A549 treated with GW870086 at 1 μM for 4 hours (cell line): ENCODE results near the gene ELOVL1. TPM values are rescaled to one million over a fixed set of nuclear protein-coding genes. Genes with fewer than 3 reads are reported as not detected.

ENCODE experiments used
- total RNA-seq: library from RNA; stranded (reverse); fragments of 200-300 nt; extraction: Qiagen RNA extraction; gene quantifications from 5 replicates; pipeline ENCODE4 v1.2.3, GENCODE V29; 2022; ENCODE audit warnings: low read depth

The ELOVL1 gene
- 132 to 153 TPM (median 140 TPM) in 5 replicates for total RNA-seq

GRCh38 chr1:43367904-43368645, at the start of gene ELOVL1:
TSS of gene ELOVL1 (minus strand) at chr1:43368011. CDS start at chr1:43365609, 2,402 bp downstream.

GRCh38 chr1:43389326-43390313, 21.8 kb upstream of the ELOVL1 start, which contains the start of the genes MED8 and SZT2:
TSS of gene MED8 (minus strand) at chr1:43389800. CDS start at chr1:43389764, 36 bp downstream.
TSS of gene SZT2 (plus strand) at chr1:43389899. CDS start at chr1:43389969, 70 bp downstream.

DNA sequence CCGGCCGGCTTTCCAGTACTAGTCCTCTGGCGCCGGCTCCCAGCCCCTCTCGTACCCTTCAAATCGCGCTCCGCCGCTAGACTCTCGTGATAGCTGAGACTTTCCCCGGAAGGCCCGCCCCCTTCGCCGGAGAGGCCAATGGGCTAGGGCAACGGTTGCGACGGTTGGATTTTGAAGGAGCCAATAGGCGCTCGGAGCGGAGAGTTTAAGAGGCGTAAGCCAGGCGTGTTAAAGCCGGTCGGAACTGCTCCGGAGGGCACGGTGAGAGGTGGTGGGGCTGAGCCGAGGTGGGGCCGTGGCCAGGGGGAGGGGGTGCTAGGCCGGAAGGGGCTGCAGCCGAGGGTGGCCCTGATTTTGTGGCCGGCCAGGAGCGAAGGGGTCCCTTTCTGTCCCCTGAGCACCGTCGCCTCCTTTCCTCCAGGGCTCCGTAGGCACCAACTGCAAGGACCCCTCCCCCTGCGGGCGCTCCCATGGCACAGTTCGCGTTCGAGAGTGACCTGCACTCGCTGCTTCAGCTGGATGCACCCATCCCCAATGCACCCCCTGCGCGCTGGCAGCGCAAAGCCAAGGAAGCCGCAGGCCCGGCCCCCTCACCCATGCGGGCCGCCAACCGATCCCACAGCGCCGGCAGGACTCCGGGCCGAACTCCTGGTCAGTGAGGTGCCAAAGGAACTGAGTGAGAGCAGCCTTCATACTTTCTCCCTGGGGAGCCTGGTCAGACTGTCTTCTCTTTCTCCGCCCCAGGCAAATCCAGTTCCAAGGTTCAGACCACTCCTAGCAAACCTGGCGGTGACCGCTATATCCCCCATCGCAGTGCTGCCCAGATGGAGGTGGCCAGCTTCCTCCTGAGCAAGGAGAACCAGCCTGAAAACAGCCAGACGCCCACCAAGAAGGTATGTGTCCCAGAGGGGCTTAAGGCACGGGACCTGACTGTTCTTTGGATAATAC, 8.8 kb downstream of the ELOVL1 start, which contains the start of gene CDC20:
TSS of gene CDC20 (plus strand) at position 236 of the 948 bp plus-strand sequence. CDS start at position 471, 235 bp downstream.

DNA sequence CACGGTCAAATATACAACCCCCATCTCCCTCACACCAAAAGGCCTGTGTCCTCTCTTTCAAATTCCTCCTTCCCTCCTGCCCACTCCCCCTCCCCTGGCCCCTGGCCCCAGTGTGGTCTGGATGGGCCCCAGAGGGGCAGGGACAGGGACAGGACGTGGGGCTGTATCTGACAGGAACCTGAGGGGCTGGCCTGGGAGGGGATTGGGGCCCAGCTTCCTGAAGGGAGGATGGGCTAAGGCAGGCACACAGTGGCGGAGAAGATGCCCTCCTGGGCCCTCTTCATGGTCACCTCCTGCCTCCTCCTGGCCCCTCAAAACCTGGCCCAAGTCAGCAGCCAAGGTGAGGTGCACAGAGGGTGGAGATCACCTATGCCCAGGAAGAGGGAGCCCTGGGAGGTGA, 30.2 kb downstream of the ELOVL1 start, which contains the start of gene MPL:
TSS of gene MPL (plus strand) at position 231 of the 400 bp plus-strand sequence. CDS start at position 262, 31 bp downstream.

Other genes starting within 250 kb of the ELOVL1 start
- gene EBNA1BP2, start 195.7 kb downstream of the ELOVL1 start, total RNA-seq = 173 to 203 TPM (median 188 TPM) in 5 replicates
- 0.31 to 1.4 TPM (median 0.49 TPM) in 5 replicates for gene CFAP57, start 195.7 kb downstream of the ELOVL1 start, total RNA-seq
- gene TMEM125, start 98.0 kb downstream of the ELOVL1 start, total RNA-seq = not detected in 5 replicates
- not detected in 5 replicates for gene C1orf210, start 82.4 kb downstream of the ELOVL1 start, total RNA-seq
- not detected in 5 replicates for gene TIE1, start 67.0 kb downstream of the ELOVL1 start, total RNA-seq
- 0.07 to 0.30 TPM in 2 of 5 replicates, not detected in the others for gene MPL, start 30.2 kb downstream of the ELOVL1 start, total RNA-seq
- 183 to 218 TPM (median 206 TPM) in 5 replicates for gene CDC20, start 9.0 kb downstream of the ELOVL1 start, total RNA-seq
- gene MED8, start 21.8 kb upstream of the ELOVL1 start, total RNA-seq = 31.7 to 39.9 TPM (median 36.5 TPM) in 5 replicates
- 4.9 to 7.5 TPM (median 6.9 TPM) in 5 replicates for gene SZT2, start 21.9 kb upstream of the ELOVL1 start, total RNA-seq
- gene HYI, start 85.9 kb upstream of the ELOVL1 start, total RNA-seq = 10.1 to 16.1 TPM (median 14.6 TPM) in 5 replicates
- gene PTPRF, start 162.9 kb upstream of the ELOVL1 start, total RNA-seq = 79.0 to 101 TPM (median 91.8 TPM) in 5 replicates